GM12878 (cell line): Measurements from ENCODE around the gene GTPBP4.

Source experiments
- POLR2AphosphoS5 ChIP-seq: IDR thresholded peaks from 2 replicates; pipeline ENCODE4 v1.6.1; 2011; ENCODE audit warnings: mild to moderate bottlenecking, low read length, inconsistent platforms
- TAF1 ChIP-seq: IDR thresholded peaks from 2 replicates; pipeline ENCODE4 v1.6.1; 2011; ENCODE audit warnings: mild to moderate bottlenecking, low read depth, low read length, borderline replicate concordance
- ZBTB11 ChIP-seq: fragments of 450-650 bp; formaldehyde crosslinking; IDR thresholded peaks from 2 replicates; pipeline ENCODE4 v1.5.0; 2022; ENCODE audit warnings: mild to moderate bottlenecking, missing genetic modification characterization
- TF ChIP-seq, protein P1 (sequence below), 3 experiments: IDR thresholded peaks in 2 of 3; conservative IDR thresholded peaks in 1 of 3; 2 replicates each; pipeline ENCODE4 v1.5.1; 2011; ENCODE audit warnings: low read depth in 3 of 3, low read length in 3 of 3, mild to moderate bottlenecking in 3 of 3, control low read depth in 2 of 3, moderate library complexity in 2 of 3, inconsistent platforms in 1 of 3, mixed read lengths in 1 of 3; ENCODE audit not compliant: control insufficient read depth in 2 of 3, insufficient read depth in 1 of 3; ENCODE audit errors: extremely low read depth in 1 of 3

DNA sequence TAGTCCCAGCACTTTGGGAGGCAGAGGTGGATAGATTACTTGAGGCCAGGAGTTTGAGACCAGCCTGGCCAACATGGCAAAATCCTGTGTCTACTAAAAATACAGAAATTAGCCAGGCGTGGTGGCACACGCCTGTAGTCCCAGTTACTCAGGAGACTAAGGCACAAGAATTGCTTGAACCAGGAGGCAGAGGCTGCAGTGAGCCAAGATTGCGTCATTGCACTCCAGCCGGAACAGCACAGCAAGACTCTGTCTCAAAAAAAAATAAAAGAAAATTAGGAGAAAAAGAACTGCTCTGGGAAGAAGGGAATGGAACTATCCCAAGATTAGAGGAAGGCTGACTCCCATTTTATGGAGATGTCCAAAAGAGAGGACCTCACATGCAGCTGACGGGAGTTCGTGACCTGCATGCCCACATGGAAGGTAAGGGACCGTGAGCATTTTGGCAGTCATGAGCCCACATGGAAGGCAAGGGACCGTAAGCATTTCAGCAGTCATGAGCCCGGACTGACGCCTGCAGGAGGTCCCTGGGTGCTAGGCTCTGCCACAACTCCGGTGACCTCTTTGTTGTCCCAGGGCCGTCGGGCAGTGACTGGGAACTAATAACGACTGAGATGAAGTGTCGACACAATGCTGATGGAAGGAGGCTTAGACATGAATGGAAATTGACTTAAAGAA is 18.6 kb upstream of the GTPBP4 start:
- TF ChIP-seq, protein P1, sequence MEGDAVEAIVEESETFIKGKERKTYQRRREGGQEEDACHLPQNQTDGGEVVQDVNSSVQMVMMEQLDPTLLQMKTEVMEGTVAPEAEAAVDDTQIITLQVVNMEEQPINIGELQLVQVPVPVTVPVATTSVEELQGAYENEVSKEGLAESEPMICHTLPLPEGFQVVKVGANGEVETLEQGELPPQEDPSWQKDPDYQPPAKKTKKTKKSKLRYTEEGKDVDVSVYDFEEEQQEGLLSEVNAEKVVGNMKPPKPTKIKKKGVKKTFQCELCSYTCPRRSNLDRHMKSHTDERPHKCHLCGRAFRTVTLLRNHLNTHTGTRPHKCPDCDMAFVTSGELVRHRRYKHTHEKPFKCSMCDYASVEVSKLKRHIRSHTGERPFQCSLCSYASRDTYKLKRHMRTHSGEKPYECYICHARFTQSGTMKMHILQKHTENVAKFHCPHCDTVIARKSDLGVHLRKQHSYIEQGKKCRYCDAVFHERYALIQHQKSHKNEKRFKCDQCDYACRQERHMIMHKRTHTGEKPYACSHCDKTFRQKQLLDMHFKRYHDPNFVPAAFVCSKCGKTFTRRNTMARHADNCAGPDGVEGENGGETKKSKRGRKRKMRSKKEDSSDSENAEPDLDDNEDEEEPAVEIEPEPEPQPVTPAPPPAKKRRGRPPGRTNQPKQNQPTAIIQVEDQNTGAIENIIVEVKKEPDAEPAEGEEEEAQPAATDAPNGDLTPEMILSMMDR (IDR thresholded peaks at IDR 0.05 in 2 of 3, conservative IDR thresholded peaks at IDR 0.05 in 1 of 3; ENCODE audit: control insufficient read depth in 2 of 3, extremely low read depth in 1 of 3, insufficient read depth in 1 of 3, low read depth in 3 of 3, low read length in 3 of 3), result no peak
- no peak for TF ChIP-seq ZBTB11 (CRISPR knock-in tag)
- no peak for TF ChIP-seq TAF1
- no peak for TF ChIP-seq POLR2AphosphoS5
